HEK293 (cell line): ENCODE results near the gene LBHD1.
A peak's percentile ranks its signal among the peaks of the same experiment; 100 is the strongest.

ENCODE experiments used
- BCL11A ChIP-seq: fragments of 450-650 bp; formaldehyde crosslinking; IDR thresholded peaks from 2 replicates; pipeline ENCODE4 v1.5.1; 2016; ENCODE audit warnings: low read depth, missing biosample characterization, missing genetic modification characterization
- BCL11B ChIP-seq: fragments of 450-650 bp; formaldehyde crosslinking; IDR thresholded peaks from 2 replicates; pipeline ENCODE4 v1.5.1; 2016; ENCODE audit warnings: low read depth, missing biosample characterization, missing genetic modification characterization
- KLF10 ChIP-seq: fragments of 450-650 bp; IDR thresholded peaks from 2 replicates; pipeline ENCODE4 v1.5.1; 2018; ENCODE audit warnings: missing biosample characterization, mild to moderate bottlenecking, missing genetic modification characterization
- PATZ1 ChIP-seq: fragments of 450-650 bp; formaldehyde crosslinking; IDR thresholded peaks from 2 replicates; pipeline ENCODE4 v1.5.1; 2016; ENCODE audit warnings: missing biosample characterization, missing genetic modification characterization
- SALL2 ChIP-seq: fragments of 450-650 bp; formaldehyde crosslinking; IDR thresholded peaks from 2 replicates; pipeline ENCODE4 v1.5.0; 2017; ENCODE audit warnings: missing biosample characterization, mild to moderate bottlenecking, missing genetic modification characterization, borderline replicate concordance
- SP3 ChIP-seq: fragments of 450-650 bp; formaldehyde crosslinking; IDR thresholded peaks from 2 replicates; pipeline ENCODE4 v1.5.1; 2016; ENCODE audit warnings: missing biosample characterization, missing genetic modification characterization
- ZBTB20 ChIP-seq: fragments of 450-650 bp; formaldehyde crosslinking; IDR thresholded peaks from 2 replicates; pipeline ENCODE4 v1.5.1; 2016; ENCODE audit warnings: missing biosample characterization, missing genetic modification characterization
- ZNF155 ChIP-seq: fragments of 450-650 bp; formaldehyde crosslinking; IDR thresholded peaks from 2 replicates; pipeline ENCODE4 v1.5.1; 2016; ENCODE audit warnings: missing biosample characterization, missing genetic modification characterization
- ZNF248 ChIP-seq: fragments of 450-650 bp; formaldehyde crosslinking; IDR thresholded peaks from 2 replicates; pipeline ENCODE4 v1.5.1; 2017; ENCODE audit warnings: missing biosample characterization, missing genetic modification characterization
- ZNF302 ChIP-seq: fragments of 450-650 bp; formaldehyde crosslinking; IDR thresholded peaks from 2 replicates; pipeline ENCODE4 v1.5.1; 2016; ENCODE audit warnings: missing biosample characterization, missing genetic modification characterization, low read depth
- ZNF335 ChIP-seq: fragments of 450-650 bp; formaldehyde crosslinking; conservative IDR thresholded peaks from 2 replicates; pipeline ENCODE4 v1.5.1; 2016; ENCODE audit warnings: missing biosample characterization, missing genetic modification characterization
- ZNF423 ChIP-seq: fragments of 450-650 bp; formaldehyde crosslinking; IDR thresholded peaks from 2 replicates; pipeline ENCODE4 v1.5.1; 2016; ENCODE audit warnings: missing biosample characterization, missing genetic modification characterization
- ZNF514 ChIP-seq: fragments of 450-650 bp; formaldehyde crosslinking; IDR thresholded peaks from 2 replicates; pipeline ENCODE4 v1.5.1; 2016; ENCODE audit warnings: missing biosample characterization, missing genetic modification characterization
- ZNF555 ChIP-seq: fragments of 450-650 bp; formaldehyde crosslinking; conservative IDR thresholded peaks from 2 replicates; pipeline ENCODE4 v1.5.1; 2017; ENCODE audit warnings: missing biosample characterization, mild to moderate bottlenecking, missing genetic modification characterization, inconsistent platforms
- ZNF558 ChIP-seq: fragments of 450-650 bp; formaldehyde crosslinking; IDR thresholded peaks from 2 replicates; pipeline ENCODE4 v1.5.1; 2016; ENCODE audit warnings: missing biosample characterization, missing genetic modification characterization
- ZNF560 ChIP-seq: fragments of 450-650 bp; formaldehyde crosslinking; IDR thresholded peaks from 2 replicates; pipeline ENCODE4 v1.5.1; 2017; ENCODE audit warnings: missing biosample characterization, missing genetic modification characterization, borderline replicate concordance
- ZNF610 ChIP-seq: fragments of 450-650 bp; formaldehyde crosslinking; IDR thresholded peaks from 2 replicates; pipeline ENCODE4 v1.5.1; 2016; ENCODE audit warnings: missing biosample characterization, missing genetic modification characterization, borderline replicate concordance
- ZNF624 ChIP-seq: fragments of 450-650 bp; formaldehyde crosslinking; IDR thresholded peaks from 2 replicates; pipeline ENCODE4 v1.5.1; 2017; ENCODE audit warnings: missing biosample characterization, missing genetic modification characterization
- ZNF670 ChIP-seq: fragments of 450-650 bp; formaldehyde crosslinking; IDR thresholded peaks from 2 replicates; pipeline ENCODE4 v1.5.1; 2016; ENCODE audit warnings: missing biosample characterization, missing genetic modification characterization, low read depth
- ZNF677 ChIP-seq: fragments of 450-650 bp; IDR thresholded peaks from 2 replicates; pipeline ENCODE4 v1.5.0; 2018; ENCODE audit warnings: missing biosample characterization, mild to moderate bottlenecking, missing genetic modification characterization, moderate library complexity
- ZSCAN16 ChIP-seq: fragments of 450-650 bp; formaldehyde crosslinking; IDR thresholded peaks from 2 replicates; pipeline ENCODE4 v1.5.1; 2016; ENCODE audit warnings: missing biosample characterization, missing genetic modification characterization
- TF ChIP-seq, protein P1 (sequence below): fragments of 450-650 bp; formaldehyde crosslinking; IDR thresholded peaks from 2 replicates; pipeline ENCODE4; 2016; ENCODE audit warnings: missing biosample characterization, missing genetic modification characterization
- TF ChIP-seq, protein P2 (sequence below): fragments of 450-650 bp; formaldehyde crosslinking; IDR thresholded peaks from 2 replicates; pipeline ENCODE4 v1.5.1; 2016; ENCODE audit warnings: missing biosample characterization, missing genetic modification characterization, borderline replicate concordance
- TF ChIP-seq, protein P3 (sequence below): fragments of 450-650 bp; formaldehyde crosslinking; IDR thresholded peaks from 2 replicates; pipeline ENCODE4 v1.5.1; 2016; ENCODE audit warnings: missing biosample characterization, missing genetic modification characterization
- TF ChIP-seq, protein P4 (sequence below): fragments of 450-650 bp; formaldehyde crosslinking; IDR thresholded peaks from 2 replicates; pipeline ENCODE4 v1.5.1; 2017; ENCODE audit warnings: missing biosample characterization, missing genetic modification characterization
- TF ChIP-seq, protein P5 (sequence below): fragments of 450-650 bp; formaldehyde crosslinking; IDR thresholded peaks from 2 replicates; pipeline ENCODE4 v1.5.1; 2017; ENCODE audit warnings: missing biosample characterization, missing genetic modification characterization
- TF ChIP-seq, protein P6 (sequence below): fragments of 450-650 bp; formaldehyde crosslinking; IDR thresholded peaks from 2 replicates; pipeline ENCODE4 v1.5.0; 2017; ENCODE audit warnings: missing biosample characterization, missing genetic modification characterization, borderline replicate concordance

Gene LBHD1

DNA sequence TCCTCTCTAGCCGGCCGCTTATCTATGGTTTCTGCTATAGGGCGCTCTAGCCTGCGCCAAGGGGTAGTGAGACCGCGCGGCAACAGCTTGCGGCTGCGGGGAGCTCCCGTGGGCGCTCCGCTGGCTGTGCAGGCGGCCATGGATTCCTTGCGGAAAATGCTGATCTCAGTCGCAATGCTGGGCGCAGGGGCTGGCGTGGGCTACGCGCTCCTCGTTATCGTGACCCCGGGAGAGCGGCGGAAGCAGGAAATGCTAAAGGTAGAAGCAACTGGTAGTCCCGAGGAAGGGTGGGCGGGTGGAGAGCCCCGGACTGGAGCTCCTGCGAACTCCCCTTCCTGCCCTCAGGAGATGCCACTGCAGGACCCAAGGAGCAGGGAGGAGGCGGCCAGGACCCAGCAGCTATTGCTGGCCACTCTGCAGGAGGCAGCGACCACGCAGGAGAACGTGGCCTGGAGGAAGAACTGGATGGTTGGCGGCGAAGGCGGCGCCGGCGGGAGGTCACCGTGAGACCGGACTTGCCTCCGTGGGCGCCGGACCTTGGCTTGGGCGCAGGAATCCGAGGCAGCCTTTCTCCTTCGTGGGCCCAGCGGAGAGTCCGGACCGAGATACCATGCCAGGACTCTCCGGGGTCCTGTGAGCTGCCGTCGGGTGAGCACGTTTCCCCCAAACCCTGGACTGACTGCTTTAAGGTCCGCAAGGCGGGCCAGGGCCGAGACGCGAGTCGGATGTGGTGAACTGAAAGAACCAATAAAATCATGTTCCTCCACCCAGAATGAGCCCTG is at the start of gene LBHD1, which contains the start of gene UQCC3 (continued):
- TF ChIP-seq PATZ1 (tag by site-specific recombination) (no peak; the same call in 1 of the 2 replicates), ZSCAN16 (tag by site-specific recombination) (no peak), ZNF610 (peak; percentile 77; the same call in 1 of the 2 replicates), ZNF335 (peak; percentile 93), ZNF624 (no peak), ZNF670 (tag by site-specific recombination) (no peak), SALL2 (tag by site-specific recombination) (no peak), BCL11B (tag by site-specific recombination) (no peak), KLF10 (tag by site-specific recombination) (no peak), ZBTB20 (tag by site-specific recombination) (peak; percentile 70), ZNF560 (no peak), ZNF155 (no peak), ZNF514 (no peak), ZNF248 (tag by site-specific recombination) (no peak), ZNF677 (tag by site-specific recombination) (no peak), ZNF558 (tag by site-specific recombination) (no peak), ZNF555 (tag by site-specific recombination) (no peak), ZNF423 (tag by site-specific recombination) (peak; percentile 30; the same call in 1 of the 2 replicates), SP3 (tag by site-specific recombination) (no peak; the same call in 1 of the 2 replicates), ZNF302 (tag by site-specific recombination) (no peak), BCL11A (tag by site-specific recombination) (no peak; the same call in 1 of the 2 replicates)
- TF ChIP-seq, protein P1, sequence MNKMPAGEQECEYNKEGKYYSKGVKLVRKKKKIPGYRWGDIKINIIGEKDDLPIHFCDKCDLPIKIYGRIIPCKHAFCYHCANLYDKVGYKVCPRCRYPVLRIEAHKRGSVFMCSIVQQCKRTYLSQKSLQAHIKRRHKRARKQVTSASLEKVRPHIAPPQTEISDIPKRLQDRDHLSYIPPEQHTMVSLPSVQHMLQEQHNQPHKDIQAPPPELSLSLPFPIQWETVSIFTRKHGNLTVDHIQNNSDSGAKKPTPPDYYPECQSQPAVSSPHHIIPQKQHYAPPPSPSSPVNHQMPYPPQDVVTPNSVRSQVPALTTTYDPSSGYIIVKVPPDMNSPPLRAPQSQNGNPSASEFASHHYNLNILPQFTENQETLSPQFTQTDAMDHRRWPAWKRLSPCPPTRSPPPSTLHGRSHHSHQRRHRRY = no peak
- TF ChIP-seq, protein P2, sequence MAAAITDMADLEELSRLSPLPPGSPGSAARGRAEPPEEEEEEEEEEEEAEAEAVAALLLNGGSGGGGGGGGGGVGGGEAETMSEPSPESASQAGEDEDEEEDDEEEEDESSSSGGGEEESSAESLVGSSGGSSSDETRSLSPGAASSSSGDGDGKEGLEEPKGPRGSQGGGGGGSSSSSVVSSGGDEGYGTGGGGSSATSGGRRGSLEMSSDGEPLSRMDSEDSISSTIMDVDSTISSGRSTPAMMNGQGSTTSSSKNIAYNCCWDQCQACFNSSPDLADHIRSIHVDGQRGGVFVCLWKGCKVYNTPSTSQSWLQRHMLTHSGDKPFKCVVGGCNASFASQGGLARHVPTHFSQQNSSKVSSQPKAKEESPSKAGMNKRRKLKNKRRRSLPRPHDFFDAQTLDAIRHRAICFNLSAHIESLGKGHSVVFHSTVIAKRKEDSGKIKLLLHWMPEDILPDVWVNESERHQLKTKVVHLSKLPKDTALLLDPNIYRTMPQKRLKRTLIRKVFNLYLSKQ (tag by site-specific recombination) = no peak
- TF ChIP-seq, protein P3, sequence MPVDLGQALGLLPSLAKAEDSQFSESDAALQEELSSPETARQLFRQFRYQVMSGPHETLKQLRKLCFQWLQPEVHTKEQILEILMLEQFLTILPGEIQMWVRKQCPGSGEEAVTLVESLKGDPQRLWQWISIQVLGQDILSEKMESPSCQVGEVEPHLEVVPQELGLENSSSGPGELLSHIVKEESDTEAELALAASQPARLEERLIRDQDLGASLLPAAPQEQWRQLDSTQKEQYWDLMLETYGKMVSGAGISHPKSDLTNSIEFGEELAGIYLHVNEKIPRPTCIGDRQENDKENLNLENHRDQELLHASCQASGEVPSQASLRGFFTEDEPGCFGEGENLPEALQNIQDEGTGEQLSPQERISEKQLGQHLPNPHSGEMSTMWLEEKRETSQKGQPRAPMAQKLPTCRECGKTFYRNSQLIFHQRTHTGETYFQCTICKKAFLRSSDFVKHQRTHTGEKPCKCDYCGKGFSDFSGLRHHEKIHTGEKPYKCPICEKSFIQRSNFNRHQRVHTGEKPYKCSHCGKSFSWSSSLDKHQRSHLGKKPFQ (tag by site-specific recombination) = no peak
- TF ChIP-seq, protein P4, sequence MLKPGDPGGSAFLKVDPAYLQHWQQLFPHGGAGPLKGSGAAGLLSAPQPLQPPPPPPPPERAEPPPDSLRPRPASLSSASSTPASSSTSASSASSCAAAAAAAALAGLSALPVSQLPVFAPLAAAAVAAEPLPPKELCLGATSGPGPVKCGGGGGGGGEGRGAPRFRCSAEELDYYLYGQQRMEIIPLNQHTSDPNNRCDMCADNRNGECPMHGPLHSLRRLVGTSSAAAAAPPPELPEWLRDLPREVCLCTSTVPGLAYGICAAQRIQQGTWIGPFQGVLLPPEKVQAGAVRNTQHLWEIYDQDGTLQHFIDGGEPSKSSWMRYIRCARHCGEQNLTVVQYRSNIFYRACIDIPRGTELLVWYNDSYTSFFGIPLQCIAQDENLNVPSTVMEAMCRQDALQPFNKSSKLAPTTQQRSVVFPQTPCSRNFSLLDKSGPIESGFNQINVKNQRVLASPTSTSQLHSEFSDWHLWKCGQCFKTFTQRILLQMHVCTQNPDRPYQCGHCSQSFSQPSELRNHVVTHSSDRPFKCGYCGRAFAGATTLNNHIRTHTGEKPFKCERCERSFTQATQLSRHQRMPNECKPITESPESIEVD (tag by site-specific recombination) = no peak
- TF ChIP-seq, protein P5, sequence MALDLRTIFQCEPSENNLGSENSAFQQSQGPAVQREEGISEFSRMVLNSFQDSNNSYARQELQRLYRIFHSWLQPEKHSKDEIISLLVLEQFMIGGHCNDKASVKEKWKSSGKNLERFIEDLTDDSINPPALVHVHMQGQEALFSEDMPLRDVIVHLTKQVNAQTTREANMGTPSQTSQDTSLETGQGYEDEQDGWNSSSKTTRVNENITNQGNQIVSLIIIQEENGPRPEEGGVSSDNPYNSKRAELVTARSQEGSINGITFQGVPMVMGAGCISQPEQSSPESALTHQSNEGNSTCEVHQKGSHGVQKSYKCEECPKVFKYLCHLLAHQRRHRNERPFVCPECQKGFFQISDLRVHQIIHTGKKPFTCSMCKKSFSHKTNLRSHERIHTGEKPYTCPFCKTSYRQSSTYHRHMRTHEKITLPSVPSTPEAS (tag by site-specific recombination) = no peak
- TF ChIP-seq, protein P6, sequence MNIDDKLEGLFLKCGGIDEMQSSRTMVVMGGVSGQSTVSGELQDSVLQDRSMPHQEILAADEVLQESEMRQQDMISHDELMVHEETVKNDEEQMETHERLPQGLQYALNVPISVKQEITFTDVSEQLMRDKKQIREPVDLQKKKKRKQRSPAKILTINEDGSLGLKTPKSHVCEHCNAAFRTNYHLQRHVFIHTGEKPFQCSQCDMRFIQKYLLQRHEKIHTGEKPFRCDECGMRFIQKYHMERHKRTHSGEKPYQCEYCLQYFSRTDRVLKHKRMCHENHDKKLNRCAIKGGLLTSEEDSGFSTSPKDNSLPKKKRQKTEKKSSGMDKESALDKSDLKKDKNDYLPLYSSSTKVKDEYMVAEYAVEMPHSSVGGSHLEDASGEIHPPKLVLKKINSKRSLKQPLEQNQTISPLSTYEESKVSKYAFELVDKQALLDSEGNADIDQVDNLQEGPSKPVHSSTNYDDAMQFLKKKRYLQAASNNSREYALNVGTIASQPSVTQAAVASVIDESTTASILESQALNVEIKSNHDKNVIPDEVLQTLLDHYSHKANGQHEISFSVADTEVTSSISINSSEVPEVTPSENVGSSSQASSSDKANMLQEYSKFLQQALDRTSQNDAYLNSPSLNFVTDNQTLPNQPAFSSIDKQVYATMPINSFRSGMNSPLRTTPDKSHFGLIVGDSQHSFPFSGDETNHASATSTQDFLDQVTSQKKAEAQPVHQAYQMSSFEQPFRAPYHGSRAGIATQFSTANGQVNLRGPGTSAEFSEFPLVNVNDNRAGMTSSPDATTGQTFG (tag by site-specific recombination) = no peak
